Measurements from ENCODE around the gene CCSER1.

- TF ChIP-seq, protein P1, sequence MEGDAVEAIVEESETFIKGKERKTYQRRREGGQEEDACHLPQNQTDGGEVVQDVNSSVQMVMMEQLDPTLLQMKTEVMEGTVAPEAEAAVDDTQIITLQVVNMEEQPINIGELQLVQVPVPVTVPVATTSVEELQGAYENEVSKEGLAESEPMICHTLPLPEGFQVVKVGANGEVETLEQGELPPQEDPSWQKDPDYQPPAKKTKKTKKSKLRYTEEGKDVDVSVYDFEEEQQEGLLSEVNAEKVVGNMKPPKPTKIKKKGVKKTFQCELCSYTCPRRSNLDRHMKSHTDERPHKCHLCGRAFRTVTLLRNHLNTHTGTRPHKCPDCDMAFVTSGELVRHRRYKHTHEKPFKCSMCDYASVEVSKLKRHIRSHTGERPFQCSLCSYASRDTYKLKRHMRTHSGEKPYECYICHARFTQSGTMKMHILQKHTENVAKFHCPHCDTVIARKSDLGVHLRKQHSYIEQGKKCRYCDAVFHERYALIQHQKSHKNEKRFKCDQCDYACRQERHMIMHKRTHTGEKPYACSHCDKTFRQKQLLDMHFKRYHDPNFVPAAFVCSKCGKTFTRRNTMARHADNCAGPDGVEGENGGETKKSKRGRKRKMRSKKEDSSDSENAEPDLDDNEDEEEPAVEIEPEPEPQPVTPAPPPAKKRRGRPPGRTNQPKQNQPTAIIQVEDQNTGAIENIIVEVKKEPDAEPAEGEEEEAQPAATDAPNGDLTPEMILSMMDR (IDR thresholded peaks at IDR 0.05), result no peak
- TF ChIP-seq POLR2AphosphoS5 (IDR thresholded peaks at IDR 0.05) (no peak), EP300 (IDR thresholded peaks at IDR 0.05; ENCODE audit: low read depth) (no peak), POLR2A (IDR thresholded peaks at IDR 0.05) (no peak)
These were observed 416.4 kb downstream of the CCSER1 start for GRCh38 chr4:90543419-90544170.
